GM23338 (cell line): ENCODE results near the gene SERPINC1.
A peak's percentile ranks its signal among the peaks of the same experiment; 100 is the strongest.

Experiments used
- CREB1 ChIP-seq: fragments of 250-450 bp; sonication (Bioruptor Pico); IDR thresholded peaks from 2 replicates; pipeline ENCODE4 v1.5.0; 2020; ENCODE audit warnings: low read depth, mild to moderate bottlenecking, moderate library complexity
- CTCF ChIP-seq, 2 experiments: fragments of 200-600 bp in 1 of 2; sonication (generic) in 1 of 2; conservative IDR thresholded peaks; 2 replicates each; pipeline versions ENCODE4 v1.5.1 to v1.6.1; 2016 to 2017; ENCODE audit warnings: antibody characterized with exemption in 2 of 2, low read depth in 2 of 2, mild to moderate bottlenecking in 2 of 2, moderate library complexity in 1 of 2
- ETS1 ChIP-seq: IDR thresholded peaks from 2 replicates; pipeline ENCODE4 v1.6.1; 2016; ENCODE audit warnings: antibody characterized with exemption
- EZH2 ChIP-seq: fragments of 200-600 bp; sonication (generic); IDR thresholded peaks from one replicate; pipeline ENCODE4 v1.8.0; 2017; ENCODE audit warnings: antibody characterized with exemption, mild to moderate bottlenecking, low read depth; ENCODE audit not compliant: unreplicated experiment
- EZH2phosphoT487 ChIP-seq: fragments of 200-600 bp; sonication (generic); IDR thresholded peaks from one replicate; pipeline ENCODE4 v1.8.1; 2018; ENCODE audit warnings: antibody characterized with exemption; ENCODE audit not compliant: unreplicated experiment
- JUNB ChIP-seq: IDR thresholded peaks from one replicate; pipeline ENCODE4 v1.6.1; 2016; ENCODE audit warnings: antibody characterized with exemption; ENCODE audit not compliant: unreplicated experiment
- NANOG ChIP-seq: IDR thresholded peaks from 2 replicates; pipeline ENCODE4 v1.6.1; 2016; ENCODE audit warnings: antibody characterized with exemption, borderline replicate concordance
- POLR2AphosphoS5 ChIP-seq: IDR thresholded peaks from 2 replicates; pipeline ENCODE4 v1.6.1; 2016; ENCODE audit warnings: antibody characterized with exemption, low read depth
- REST ChIP-seq: IDR thresholded peaks from one replicate; pipeline ENCODE4 v1.6.1; 2018; ENCODE audit warnings: antibody characterized with exemption; ENCODE audit not compliant: unreplicated experiment
- STAT1 ChIP-seq: IDR thresholded peaks from one replicate; pipeline ENCODE4 v1.6.1; 2016; ENCODE audit warnings: antibody characterized with exemption; ENCODE audit not compliant: unreplicated experiment
- ZNF114 ChIP-seq: fragments of 250-450 bp; sonication (Bioruptor Pico); IDR thresholded peaks from 2 replicates; pipeline ENCODE4 v1.5.0; 2020; ENCODE audit warnings: mild to moderate bottlenecking, moderate library complexity
- ZNF331 ChIP-seq: fragments of 250-450 bp; sonication (Bioruptor Pico); IDR thresholded peaks from 2 replicates; pipeline ENCODE4 v1.5.0; 2020; ENCODE audit warnings: low read depth, mild to moderate bottlenecking, moderate library complexity
- ZNF462 ChIP-seq: fragments of 250-450 bp; sonication (Bioruptor Pico); IDR thresholded peaks from 2 replicates; pipeline ENCODE4 v1.5.0; 2020; ENCODE audit warnings: mild to moderate bottlenecking, moderate library complexity

GRCh38 chr1:173862769-173863223 lies 54.3 kb downstream of the SERPINC1 start:
- TF ChIP-seq CTCF (conservative IDR thresholded peaks at IDR 0.05; ENCODE audit: low read depth in 2 of 2): no peak
- no peak for TF ChIP-seq EZH2phosphoT487
- no peak for TF ChIP-seq ZNF331 (CRISPR knock-in tag)
- TF ChIP-seq POLR2AphosphoS5: peak; percentile 87
- TF ChIP-seq JUNB: no peak
- no peak for TF ChIP-seq EZH2
- no peak for TF ChIP-seq ETS1
- TF ChIP-seq ZNF114 (CRISPR knock-in tag): no peak
- TF ChIP-seq NANOG: no peak
- no peak for TF ChIP-seq CREB1 (CRISPR knock-in tag)
- no peak for TF ChIP-seq REST
- no peak for TF ChIP-seq ZNF462 (CRISPR knock-in tag)
- TF ChIP-seq STAT1: no peak
